Endothelial cell of umbilical vein (primary cell): Measurements from ENCODE around the gene SELENOT.

Source experiments
- JUN ChIP-seq: IDR thresholded peaks from 2 replicates; pipeline ENCODE4 v1.6.1; 2011; ENCODE audit warnings: borderline replicate concordance, low read depth; ENCODE audit not compliant: insufficient read length, insufficient read depth
- POLR2A ChIP-seq: IDR thresholded peaks from 2 replicates; pipeline ENCODE4 v1.6.1; 2012; ENCODE audit warnings: low read depth, mild to moderate bottlenecking, control low read depth, low read length
- POLR2AphosphoS5 ChIP-seq: IDR thresholded peaks from 2 replicates; pipeline ENCODE4 v1.6.1; 2012; ENCODE audit warnings: low read depth, mild to moderate bottlenecking, control low read depth, low read length, moderate library complexity; ENCODE audit not compliant: insufficient read depth
- TF ChIP-seq, protein P1 (sequence below), 2 donors: IDR thresholded peaks; 1 replicate in 1 of 2; 2 replicates in 1 of 2; pipeline ENCODE4 v1.5.1; 2011; ENCODE audit warnings: low read length in 2 of 2, mild to moderate bottlenecking in 2 of 2, moderate library complexity in 2 of 2, control low read depth in 1 of 2, inconsistent platforms in 1 of 2, low read depth in 1 of 2; ENCODE audit not compliant: insufficient read depth in 1 of 2; ENCODE audit errors: extremely low read depth in 1 of 2

- TF ChIP-seq, protein P1, sequence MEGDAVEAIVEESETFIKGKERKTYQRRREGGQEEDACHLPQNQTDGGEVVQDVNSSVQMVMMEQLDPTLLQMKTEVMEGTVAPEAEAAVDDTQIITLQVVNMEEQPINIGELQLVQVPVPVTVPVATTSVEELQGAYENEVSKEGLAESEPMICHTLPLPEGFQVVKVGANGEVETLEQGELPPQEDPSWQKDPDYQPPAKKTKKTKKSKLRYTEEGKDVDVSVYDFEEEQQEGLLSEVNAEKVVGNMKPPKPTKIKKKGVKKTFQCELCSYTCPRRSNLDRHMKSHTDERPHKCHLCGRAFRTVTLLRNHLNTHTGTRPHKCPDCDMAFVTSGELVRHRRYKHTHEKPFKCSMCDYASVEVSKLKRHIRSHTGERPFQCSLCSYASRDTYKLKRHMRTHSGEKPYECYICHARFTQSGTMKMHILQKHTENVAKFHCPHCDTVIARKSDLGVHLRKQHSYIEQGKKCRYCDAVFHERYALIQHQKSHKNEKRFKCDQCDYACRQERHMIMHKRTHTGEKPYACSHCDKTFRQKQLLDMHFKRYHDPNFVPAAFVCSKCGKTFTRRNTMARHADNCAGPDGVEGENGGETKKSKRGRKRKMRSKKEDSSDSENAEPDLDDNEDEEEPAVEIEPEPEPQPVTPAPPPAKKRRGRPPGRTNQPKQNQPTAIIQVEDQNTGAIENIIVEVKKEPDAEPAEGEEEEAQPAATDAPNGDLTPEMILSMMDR (IDR thresholded peaks at IDR 0.05; ENCODE audit: extremely low read depth in 1 of 2, insufficient read depth in 1 of 2, low read depth in 1 of 2, low read length in 2 of 2) = no peak
- TF ChIP-seq POLR2AphosphoS5 (no peak), POLR2A (no peak), JUN (no peak)
Measured at GRCh38 chr3:150653110-150653561, 50.0 kb downstream of the SELENOT start.
